Gastrocnemius medialis (tissue), 4 donors: ENCODE data around the gene MAPK8. TPM values are rescaled to one million over a fixed set of nuclear protein-coding genes. Genes with fewer than 3 reads are reported as not detected.

Experiments used
- ATAC-seq, 2 donors: fragments of 150-250 bp; one replicate each; pipeline ENCODE4 v1.9.1; 2016
- DNase-seq, 2 donors: peaks; one replicate each; pipeline ENCODE4 v3.0.0-alpha.2; 2019
- H3K27ac ChIP-seq, 4 donors: fragments of 200-600 bp; sonication (generic); 1 replicate in 1 of 4; 2 replicates in 3 of 4; pipeline ENCODE4 v1.5.1; 2016 to 2018; ENCODE audit warnings: mild to moderate bottlenecking in 2 of 4, moderate library complexity in 1 of 4
- H3K27me3 ChIP-seq, 3 donors: fragments of 200-600 bp; sonication (generic) in 2 of 3; 1 replicate in 1 of 3; 2 replicates in 2 of 3; pipeline versions ENCODE4 v1.5.1 to v1.6.0; 2016 to 2019; ENCODE audit warnings: mild to moderate bottlenecking in 1 of 3, moderate library complexity in 1 of 3
- H3K36me3 ChIP-seq, 2 donors: fragments of 200-600 bp; sonication (generic) in 1 of 2; one replicate each; pipeline ENCODE4 v1.5.1; 2017 to 2018
- H3K4me1 ChIP-seq, 2 donors: fragments of 200-600 bp; sonication (generic) in 1 of 2; one replicate each; pipeline ENCODE4 v1.5.1; 2016 to 2017; ENCODE audit warnings: mild to moderate bottlenecking in 2 of 2
- H3K4me3 ChIP-seq, 4 donors: fragments of 200-600 bp; sonication (generic) in 3 of 4; 1 replicate in 1 of 4; 2 replicates in 3 of 4; pipeline ENCODE4 v1.5.1; 2016 to 2019; ENCODE audit warnings: mild to moderate bottlenecking in 2 of 4
- H3K9me3 ChIP-seq, 3 donors: fragments of 200-600 bp; sonication (generic) in 2 of 3; 1 replicate in 1 of 3; 2 replicates in 2 of 3; pipeline ENCODE4 v1.5.1; 2016 to 2019
- POLR2A ChIP-seq, 2 donors: fragments of 450-650 bp; IDR thresholded peaks; one replicate each; pipeline ENCODE4 v1.6.1; 2017; ENCODE audit warnings: antibody characterized with exemption in 2 of 2, mild to moderate bottlenecking in 2 of 2, moderate library complexity in 2 of 2
- in situ Hi-C, 4 donors: fragments of 200-750 bp; cut with MboI; loops; one replicate each; pipeline versions ENCODE4 v1.15.0 to v1.8.0; 2017; ENCODE audit warnings: low sequenced_read_pairs in 4 of 4
- intact Hi-C: fragments of 100-400 bp; cut with DNase I; formaldehyde crosslinking; loops from one replicate; pipeline ENCODE4 v1.15.1; 2023; ENCODE audit warnings: low total_unique reads
- total RNA-seq, 4 donors: library from RNA; depleted of rRNA; stranded (reverse); fragments of >200 nt; gene quantifications; one replicate each; pipeline versions ENCODE4 v1.1.0 to v1.2.3, GENCODE V29; 2016
- TF ChIP-seq, protein P1 (sequence below), 5 experiments: fragments of 450-650 bp in 3 of 5; fragments of 200-600 bp in 2 of 5; sonication (generic) in 2 of 5; IDR thresholded peaks in 4 of 5; conservative IDR thresholded peaks in 1 of 5; 1 replicate in 4 of 5; 2 replicates in 1 of 5; pipeline ENCODE4 v1.5.1; 2016 to 2019; ENCODE audit warnings: antibody characterized with exemption in 5 of 5, mild to moderate bottlenecking in 3 of 5, moderate library complexity in 3 of 5

Gene MAPK8
- total RNA-seq, 4 donors from 2014 or later: 25.6 to 52.1 (median 35.4) TPM

DNA sequence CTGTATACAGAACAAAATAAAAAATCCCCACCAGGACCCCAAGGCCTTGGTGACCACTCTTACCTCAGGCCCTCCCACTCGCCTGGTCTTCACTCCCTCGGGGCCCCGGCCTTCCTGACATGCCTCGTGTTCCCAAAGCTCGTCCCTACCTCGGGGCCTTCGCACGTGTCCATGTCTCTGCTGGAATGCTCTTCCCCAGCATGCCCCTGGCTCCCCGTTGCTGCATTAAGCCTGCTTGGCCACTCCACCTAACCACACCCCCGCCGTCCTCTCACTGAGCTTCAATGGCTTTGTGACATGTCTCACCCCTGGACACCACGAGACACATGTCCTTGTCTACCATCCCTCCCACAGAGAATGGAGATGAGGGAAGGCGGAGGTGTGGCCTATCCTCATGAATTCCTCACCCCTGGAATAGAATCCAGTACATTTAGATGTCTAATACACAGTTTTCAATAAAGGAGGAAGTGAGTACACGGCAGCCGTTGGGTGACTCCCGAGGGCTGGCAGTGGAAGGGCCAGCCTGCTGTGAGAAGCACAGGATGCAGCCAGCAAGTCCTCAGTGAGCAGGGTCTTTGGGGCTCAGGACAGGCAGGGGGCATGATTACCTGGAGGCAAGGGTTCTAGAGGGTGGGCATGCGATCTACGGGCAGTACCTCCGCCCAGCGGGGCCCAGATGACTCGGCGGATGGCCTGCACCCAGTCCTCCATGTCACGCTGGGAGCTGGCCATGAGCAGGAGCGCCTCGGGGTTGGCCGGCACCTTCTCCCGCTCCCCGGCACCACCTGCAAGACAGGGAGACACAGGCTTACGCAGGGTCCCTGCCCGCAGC lies 172.7 kb downstream of the MAPK8 start:
- Histone ChIP-seq H3K4me3 (no peak overlapping the region), H3K27me3 (no peaks in the 10 kb centered on the region), H3K9me3 (no peaks in the 10 kb centered on the region), H3K4me1 (no peaks in the 10 kb centered on the region), H3K27ac (no peak overlapping the region), H3K36me3 (no peaks in the 10 kb centered on the region)
- intact Hi-C loops (no loop called here), in situ Hi-C loops (no loop called here)
- ATAC-seq (no peak), DNase-seq (no peak)
- TF ChIP-seq, protein P1, sequence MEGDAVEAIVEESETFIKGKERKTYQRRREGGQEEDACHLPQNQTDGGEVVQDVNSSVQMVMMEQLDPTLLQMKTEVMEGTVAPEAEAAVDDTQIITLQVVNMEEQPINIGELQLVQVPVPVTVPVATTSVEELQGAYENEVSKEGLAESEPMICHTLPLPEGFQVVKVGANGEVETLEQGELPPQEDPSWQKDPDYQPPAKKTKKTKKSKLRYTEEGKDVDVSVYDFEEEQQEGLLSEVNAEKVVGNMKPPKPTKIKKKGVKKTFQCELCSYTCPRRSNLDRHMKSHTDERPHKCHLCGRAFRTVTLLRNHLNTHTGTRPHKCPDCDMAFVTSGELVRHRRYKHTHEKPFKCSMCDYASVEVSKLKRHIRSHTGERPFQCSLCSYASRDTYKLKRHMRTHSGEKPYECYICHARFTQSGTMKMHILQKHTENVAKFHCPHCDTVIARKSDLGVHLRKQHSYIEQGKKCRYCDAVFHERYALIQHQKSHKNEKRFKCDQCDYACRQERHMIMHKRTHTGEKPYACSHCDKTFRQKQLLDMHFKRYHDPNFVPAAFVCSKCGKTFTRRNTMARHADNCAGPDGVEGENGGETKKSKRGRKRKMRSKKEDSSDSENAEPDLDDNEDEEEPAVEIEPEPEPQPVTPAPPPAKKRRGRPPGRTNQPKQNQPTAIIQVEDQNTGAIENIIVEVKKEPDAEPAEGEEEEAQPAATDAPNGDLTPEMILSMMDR (IDR thresholded peaks at IDR 0.05 in 4 of 5, conservative IDR thresholded peaks at IDR 0.05 in 1 of 5): no peak
- TF ChIP-seq POLR2A (IDR thresholded peaks at IDR 0.05): no peak

GRCh38 chr10:48480397-48481374 lies 174.2 kb downstream of the MAPK8 start:
- intact Hi-C loops (no loop called here), in situ Hi-C loops (no loop called here)
- ATAC-seq: no peak
- no peaks in the 10 kb centered on the region for H3K9me3 ChIP-seq
- H3K4me1 ChIP-seq: no peaks in the 10 kb centered on the region
- DNase-seq: no peak
- H3K4me3 ChIP-seq: no peak overlapping the region
- TF ChIP-seq, protein P1 (IDR thresholded peaks at IDR 0.05 in 4 of 5, conservative IDR thresholded peaks at IDR 0.05 in 1 of 5): no peak
- TF ChIP-seq POLR2A (IDR thresholded peaks at IDR 0.05): no peak
- no peaks in the 10 kb centered on the region for H3K27me3 ChIP-seq
- no peak overlapping the region for H3K27ac ChIP-seq
- no peaks in the 10 kb centered on the region for H3K36me3 ChIP-seq

- Histone ChIP-seq H3K4me1 (no peaks in the 10 kb centered on the region), H3K27ac (no peak overlapping the region), H3K9me3 (no peaks in the 10 kb centered on the region), H3K36me3 (no peaks in the 10 kb centered on the region), H3K4me3 (no peak overlapping the region), H3K27me3 (no peaks in the 10 kb centered on the region)
- no peak for ATAC-seq
- intact Hi-C loops (no loop called here), in situ Hi-C loops (no loop called here)
- TF ChIP-seq, protein P1 (IDR thresholded peaks at IDR 0.05 in 4 of 5, conservative IDR thresholded peaks at IDR 0.05 in 1 of 5): no peak
- no peak for TF ChIP-seq POLR2A (IDR thresholded peaks at IDR 0.05)
- DNase-seq: no peak
These were observed 174.9 kb downstream of the MAPK8 start for GRCh38 chr10:48481385-48481784.

GRCh38 chr10:48482207-48482606 lies 175.7 kb downstream of the MAPK8 start:
- no peaks in the 10 kb centered on the region for H3K27me3 ChIP-seq
- H3K27ac ChIP-seq: no peak overlapping the region
- H3K4me3 ChIP-seq: no peak overlapping the region
- no peaks in the 10 kb centered on the region for H3K4me1 ChIP-seq
- TF ChIP-seq, protein P1 (IDR thresholded peaks at IDR 0.05 in 4 of 5, conservative IDR thresholded peaks at IDR 0.05 in 1 of 5): no peak
- no peak for TF ChIP-seq POLR2A (IDR thresholded peaks at IDR 0.05)
- DNase-seq: no peak
- intact Hi-C loops (no loop called here), in situ Hi-C loops (no loop called here)
- ATAC-seq: no peak
- no peaks in the 10 kb centered on the region for H3K36me3 ChIP-seq
- H3K9me3 ChIP-seq: no peaks in the 10 kb centered on the region
